ENCODE measurements around the gene ACOXL. TPM values are rescaled to one million over a fixed set of nuclear protein-coding genes. Genes with fewer than 3 reads are reported as not detected.

The ACOXL gene
- total RNA-seq, 5 donors from 2014 or later (not counting 1 experiment from before 2014, with no cell fraction given), result 0.10 TPM; not detected in 4

DNA sequence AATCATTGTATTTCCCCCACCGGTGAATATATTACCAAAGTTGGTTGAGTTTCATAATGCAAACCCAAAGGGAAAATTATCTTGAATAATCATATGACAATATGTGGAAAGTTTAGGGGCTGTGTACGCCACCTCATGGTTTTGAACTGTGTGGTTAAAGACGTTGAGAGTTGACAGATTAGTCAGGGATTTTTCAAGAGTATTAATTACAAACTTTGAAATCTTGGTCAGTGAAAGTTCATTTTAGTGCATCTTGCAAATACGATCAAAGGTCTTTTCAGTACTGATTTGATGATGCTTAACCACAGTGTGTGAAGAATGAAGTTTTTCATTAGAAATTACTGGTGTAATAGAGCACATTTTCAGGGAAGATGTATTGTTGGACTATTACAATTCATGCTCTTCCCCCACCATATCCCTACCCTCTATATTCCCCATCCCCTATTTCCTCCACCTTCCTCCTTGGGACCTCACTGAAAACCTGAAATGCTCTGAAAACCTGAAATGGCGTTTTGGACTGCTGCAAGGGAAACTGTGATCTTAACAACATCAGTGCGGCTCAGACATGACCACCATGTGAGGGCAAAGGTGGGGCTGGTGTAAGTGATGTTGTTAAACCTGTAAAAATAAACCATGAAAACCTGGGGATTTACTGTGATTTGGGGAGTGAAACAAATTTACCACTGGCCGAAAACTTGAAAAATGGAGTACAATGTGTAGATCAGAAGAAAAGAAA, 383.8 kb downstream of the ACOXL start:
- no peaks in the 10 kb centered on the region for H3K9me3 Mint-ChIP-seq
- H3K4me1 Mint-ChIP-seq, result peaks cover 33 to 41% (median 37%) of the 10 kb centered on the region in 3 donors
- 10% methylated on average over 2 of the region's 7 CpGs for WGBS (ENCODE audit: insufficient coverage)
- H3K4me3 Mint-ChIP-seq, result peak overlapping the region in 1 of 3 donors; percentile 37
- ATAC-seq (replicated peaks in 1 of 4) (no peak), DNase-seq (peak in 1 of 35 experiments; percentile 24)
- Histone ChIP-seq H3K27me3 (replicated peaks in 1 of 2; ENCODE audit: control insufficient read depth in 2 of 2, extremely low read depth in 1 of 2, insufficient read depth in 2 of 2, low read length in 1 of 2) (peaks cover 6 to 51% of the 10 kb centered on the region in 2 experiments), H3K9me3 (no peaks in the 10 kb centered on the region), H3K36me3 (ENCODE audit: control insufficient read depth in 2 of 2, extremely low read depth in 1 of 2, insufficient read depth in 1 of 2, low read length in 1 of 2) (no peaks in the 10 kb centered on the region), H3K4me1 (ENCODE audit: control insufficient read depth in 1 of 2, extremely low read depth in 1 of 2, insufficient read depth in 2 of 2, low read length in 2 of 2) (peaks cover 19 to 41% of the 10 kb centered on the region in 2 experiments), H3K4me3 (ENCODE audit: control insufficient read depth in 1 of 2, extremely low read depth in 1 of 2, low read length in 1 of 2) (no peak overlapping the region), H3K27ac (ENCODE audit: low read length) (no peak overlapping the region)
- ChIA-PET CTCF (no interaction called here), POLR2A (no interaction called here)
- no peak overlapping the region for H3K27ac Mint-ChIP-seq
- peaks cover 39 to 61% of the 10 kb centered on the region in 2 donors for H3K27me3 Mint-ChIP-seq
- H3K36me3 Mint-ChIP-seq, result no peaks in the 10 kb centered on the region

DNA sequence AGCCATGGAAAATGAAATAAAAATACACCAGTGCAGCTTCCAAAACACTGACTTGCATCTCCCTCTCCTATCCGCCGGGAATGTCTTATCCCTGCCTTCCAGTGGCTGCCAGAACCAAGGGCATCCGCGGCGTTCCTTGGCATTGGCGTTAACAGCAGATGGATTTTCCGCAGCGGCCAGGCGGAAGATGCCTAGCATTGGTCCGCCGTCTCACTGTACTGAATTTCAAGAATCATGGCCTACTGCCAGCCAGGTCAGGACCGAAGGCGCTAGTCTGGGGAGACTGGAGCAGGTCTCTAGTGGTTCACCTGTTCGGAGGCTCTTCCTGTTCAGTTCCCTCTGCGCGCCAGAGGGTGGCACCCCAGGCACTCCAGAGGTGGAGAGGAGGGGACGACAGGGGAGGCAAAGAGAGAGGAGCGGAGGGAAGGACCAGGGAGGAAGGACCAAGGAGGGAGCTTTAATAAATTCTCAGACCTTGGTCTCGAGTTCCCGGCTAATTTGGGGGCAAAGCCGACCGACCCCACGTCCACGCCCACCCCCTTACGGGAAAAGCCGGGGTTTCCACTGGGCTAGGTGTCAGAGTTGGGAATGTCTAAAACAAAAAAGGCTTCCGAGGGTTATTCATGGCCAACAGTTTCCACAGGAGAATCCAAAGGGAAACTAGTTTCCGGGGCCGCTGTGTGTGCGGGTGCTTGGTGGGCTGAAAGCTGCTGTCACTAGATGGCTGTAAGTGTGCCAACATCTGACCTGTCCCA, 384.6 kb downstream of the ACOXL start:
- ChIA-PET CTCF (no interaction called here), POLR2A (no interaction called here)
- Histone ChIP-seq H3K27ac (ENCODE audit: low read length) (no peak overlapping the region), H3K9me3 (no peaks in the 10 kb centered on the region), H3K36me3 (ENCODE audit: control insufficient read depth in 2 of 2, extremely low read depth in 1 of 2, insufficient read depth in 1 of 2, low read length in 1 of 2) (no peaks in the 10 kb centered on the region), H3K4me3 (ENCODE audit: control insufficient read depth in 1 of 2, extremely low read depth in 1 of 2, low read length in 1 of 2) (peak overlapping the region; percentile 58 to 61), H3K4me1 (ENCODE audit: control insufficient read depth in 1 of 2, extremely low read depth in 1 of 2, insufficient read depth in 2 of 2, low read length in 2 of 2) (peaks cover 16 to 50% of the 10 kb centered on the region in 2 experiments), H3K27me3 (replicated peaks in 1 of 2; ENCODE audit: control insufficient read depth in 2 of 2, extremely low read depth in 1 of 2, insufficient read depth in 2 of 2, low read length in 1 of 2) (peaks cover 6 to 59% of the 10 kb centered on the region in 2 experiments)
- H3K27ac Mint-ChIP-seq, result peak overlapping the region in 1 of 2 donors; percentile 29
- WGBS (ENCODE audit: insufficient coverage), result 15% methylated on average over 22 of the region's 30 CpGs
- DNase-seq (peak in 34 of 35 experiments; percentile 44 to 82 (median 60)), ATAC-seq (replicated peaks in 1 of 4) (peak; percentile 39 to 50 (median 42))
- no peaks in the 10 kb centered on the region for H3K9me3 Mint-ChIP-seq
- H3K36me3 Mint-ChIP-seq, result no peaks in the 10 kb centered on the region
- H3K4me1 Mint-ChIP-seq, result peaks cover 33 to 46% (median 44%) of the 10 kb centered on the region in 3 donors
- peaks cover 39 to 61% of the 10 kb centered on the region in 2 donors for H3K27me3 Mint-ChIP-seq
- H3K4me3 Mint-ChIP-seq, result peak overlapping the region; percentile 77 to 95 (median 79)

DNA sequence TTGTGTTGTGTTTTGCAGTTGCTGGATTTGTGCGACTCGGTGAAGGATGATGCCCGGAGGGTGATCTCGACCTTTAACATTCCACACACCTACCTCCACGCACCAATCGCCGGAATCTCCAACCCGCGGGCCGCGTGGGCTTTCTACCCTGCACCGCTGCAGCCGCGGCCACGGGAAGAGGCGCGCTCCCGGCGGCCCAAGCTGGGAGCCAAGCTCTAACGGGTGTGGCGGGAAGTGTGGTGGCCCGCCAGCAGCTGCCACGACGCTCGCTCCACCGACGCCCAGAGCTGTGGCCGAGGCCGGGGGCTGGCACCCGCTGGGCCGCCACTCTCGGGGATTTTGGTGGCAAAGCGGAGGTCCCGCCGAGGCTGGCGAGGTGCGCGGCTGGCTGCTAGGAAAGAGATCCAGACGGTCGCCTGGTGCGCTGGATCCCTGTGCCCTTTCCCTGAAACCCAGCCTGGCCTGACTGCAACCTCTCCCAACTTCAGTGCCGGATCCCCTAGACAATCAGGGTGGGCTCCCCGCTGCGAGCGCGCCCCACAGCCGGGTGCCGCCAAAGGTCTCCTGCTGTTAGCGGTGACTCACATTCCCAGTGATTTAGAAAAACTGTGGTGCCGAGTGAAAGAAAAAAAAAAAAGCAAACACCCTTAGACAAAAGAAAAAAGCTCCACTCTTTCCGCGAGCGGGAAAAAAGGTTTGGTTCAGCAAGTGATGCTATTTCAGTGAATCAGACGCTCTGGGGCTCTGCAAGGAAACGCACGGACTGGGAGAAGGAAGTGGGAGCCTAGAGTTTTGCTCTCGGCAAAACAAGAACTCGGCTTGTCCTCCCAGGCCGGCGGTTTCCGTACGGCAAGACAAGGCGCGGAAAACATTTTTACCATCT, 385.5 kb downstream of the ACOXL start:
- Histone ChIP-seq H3K27me3 (replicated peaks in 1 of 2; ENCODE audit: control insufficient read depth in 2 of 2, extremely low read depth in 1 of 2, insufficient read depth in 2 of 2, low read length in 1 of 2) (peaks cover 6 to 56% of the 10 kb centered on the region in 2 experiments), H3K9me3 (no peaks in the 10 kb centered on the region), H3K4me1 (ENCODE audit: control insufficient read depth in 1 of 2, extremely low read depth in 1 of 2, insufficient read depth in 2 of 2, low read length in 2 of 2) (peaks cover 13 to 54% of the 10 kb centered on the region in 2 experiments), H3K4me3 (ENCODE audit: control insufficient read depth in 1 of 2, extremely low read depth in 1 of 2, low read length in 1 of 2) (peak overlapping the region; percentile 58 to 61), H3K36me3 (ENCODE audit: control insufficient read depth in 2 of 2, extremely low read depth in 1 of 2, insufficient read depth in 1 of 2, low read length in 1 of 2) (no peaks in the 10 kb centered on the region), H3K27ac (ENCODE audit: low read length) (no peak overlapping the region)
- ChIA-PET CTCF (interaction anchor here (0.6 kb wide), 2 partner anchors 9 to 33 kb away, joined by 3 read pairs; no protein-coding TSS in a partner anchor), POLR2A (no interaction called here)
- no peak for ATAC-seq (replicated peaks in 1 of 4)
- Mint-ChIP-seq H3K9me3 (no peaks in the 10 kb centered on the region), H3K4me1 (peaks cover 33 to 47% (median 44%) of the 10 kb centered on the region in 3 donors), H3K27ac (peak overlapping the region in 1 of 2 donors; percentile 55), H3K36me3 (no peaks in the 10 kb centered on the region), H3K27me3 (peaks cover 34 to 56% of the 10 kb centered on the region in 2 donors), H3K4me3 (peak overlapping the region; percentile 77 to 95 (median 82))
- peak in 14 of 35 experiments; percentile 1 to 44 (median 12) for DNase-seq
- under 1% methylated on average over 56 of the region's 64 CpGs for WGBS (ENCODE audit: insufficient coverage)

DNA sequence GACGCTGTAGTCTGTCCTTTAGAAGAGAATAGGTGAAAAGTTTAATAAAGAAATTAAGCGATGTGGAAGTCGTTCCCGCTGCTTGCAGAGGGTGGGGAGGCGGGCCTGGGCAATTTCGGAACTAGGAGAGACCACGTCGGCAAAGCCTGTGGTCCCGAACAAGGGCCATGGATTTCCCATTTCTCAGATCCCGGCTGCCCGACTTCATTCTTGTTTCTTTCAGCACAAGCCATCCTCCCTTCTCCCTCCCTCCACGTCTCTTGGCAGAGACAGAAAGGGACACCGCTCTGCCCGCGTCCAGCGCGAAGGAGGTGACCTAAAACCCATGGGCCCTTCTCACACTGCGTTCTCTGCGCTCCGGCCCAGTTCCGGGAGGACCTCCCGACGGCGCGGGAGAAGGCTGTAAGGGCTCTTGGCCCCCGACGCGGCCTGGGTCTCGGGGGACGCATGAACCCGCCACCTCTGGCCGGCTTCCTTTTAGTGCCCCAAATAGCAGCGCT, 386.2 kb downstream of the ACOXL start:
- CTCF ChIA-PET, result interaction anchor here (0.6 kb wide), 2 partner anchors 8 to 32 kb away, joined by 3 read pairs; no protein-coding TSS in a partner anchor
- H3K27me3 ChIP-seq (replicated peaks in 1 of 2; ENCODE audit: control insufficient read depth in 2 of 2, extremely low read depth in 1 of 2, insufficient read depth in 2 of 2, low read length in 1 of 2), result peaks cover 6 to 58% of the 10 kb centered on the region in 2 experiments
- POLR2A ChIA-PET, result no interaction called here
- H3K36me3 ChIP-seq (ENCODE audit: control insufficient read depth in 2 of 2, extremely low read depth in 1 of 2, insufficient read depth in 1 of 2, low read length in 1 of 2), result no peaks in the 10 kb centered on the region
- peak overlapping the region; percentile 58 to 61 for H3K4me3 ChIP-seq (ENCODE audit: control insufficient read depth in 1 of 2, extremely low read depth in 1 of 2, low read length in 1 of 2)
- DNase-seq, result peak in 4 of 35 experiments; percentile 6 to 19 (median 16)
- Mint-ChIP-seq H3K4me3 (peak overlapping the region; percentile 77 to 95 (median 82)), H3K9me3 (no peaks in the 10 kb centered on the region), H3K27ac (peak overlapping the region; percentile 11 to 61), H3K4me1 (peaks cover 38 to 48% (median 47%) of the 10 kb centered on the region in 3 donors), H3K36me3 (no peaks in the 10 kb centered on the region), H3K27me3 (peaks cover 27 to 49% of the 10 kb centered on the region in 2 donors)
- ATAC-seq (replicated peaks in 1 of 4), result no peak
- H3K9me3 ChIP-seq, result no peaks in the 10 kb centered on the region
- 3% methylated on average over 29 of the region's 33 CpGs for whole genome bisulfite sequencing (ENCODE audit: insufficient coverage)
- H3K4me1 ChIP-seq (ENCODE audit: control insufficient read depth in 1 of 2, extremely low read depth in 1 of 2, insufficient read depth in 2 of 2, low read length in 2 of 2), result peaks cover 17 to 60% of the 10 kb centered on the region in 2 experiments
- no peak overlapping the region for H3K27ac ChIP-seq (ENCODE audit: low read length)

DNA sequence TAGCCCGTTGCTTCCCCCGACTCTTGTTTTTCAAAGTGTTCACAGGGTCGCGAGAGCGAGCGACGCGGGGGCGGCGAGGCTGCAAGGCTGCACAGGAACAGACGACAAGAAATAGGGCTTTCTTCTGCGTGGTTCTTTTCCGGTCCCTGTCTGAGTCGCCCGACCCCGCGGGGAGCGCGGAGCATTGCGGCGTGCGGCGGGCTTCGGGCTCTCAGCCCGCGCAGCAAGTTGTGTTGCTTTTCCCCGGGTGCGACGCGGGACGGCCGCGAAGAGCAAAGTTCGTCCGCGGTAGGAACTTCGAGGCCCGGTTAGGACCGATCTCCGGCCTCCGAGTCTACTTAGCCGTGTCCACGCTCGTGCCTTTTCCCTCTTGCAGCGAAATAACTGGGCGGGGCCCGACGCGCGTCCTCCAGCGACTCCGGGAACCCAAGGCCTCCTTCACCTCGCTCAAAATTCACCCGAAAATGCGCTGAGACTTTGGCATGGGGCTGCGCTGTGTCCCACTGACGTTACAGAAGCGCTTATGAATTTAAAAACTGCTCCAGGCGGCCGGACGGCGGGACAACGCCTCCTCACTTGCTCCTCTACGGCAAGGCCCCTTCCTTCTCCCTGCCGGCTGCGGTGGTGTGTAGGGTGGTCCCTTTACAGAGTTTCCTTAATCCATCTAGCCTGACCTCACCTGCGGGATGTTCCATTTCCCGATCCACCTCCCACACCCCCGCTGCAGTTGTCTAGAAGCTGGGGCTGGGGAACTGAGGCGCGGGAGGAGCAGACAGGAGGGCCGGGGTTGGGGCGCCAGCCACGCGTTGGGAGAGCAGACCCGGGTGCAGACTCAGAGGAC, 386.8 kb downstream of the ACOXL start:
- H3K9me3 Mint-ChIP-seq, result no peaks in the 10 kb centered on the region
- Histone ChIP-seq H3K4me1 (ENCODE audit: control insufficient read depth in 1 of 2, extremely low read depth in 1 of 2, insufficient read depth in 2 of 2, low read length in 2 of 2) (peaks cover 21 to 63% of the 10 kb centered on the region in 2 experiments), H3K4me3 (ENCODE audit: control insufficient read depth in 1 of 2, extremely low read depth in 1 of 2, low read length in 1 of 2) (peak overlapping the region; percentile 58 to 61), H3K27me3 (replicated peaks in 1 of 2; ENCODE audit: control insufficient read depth in 2 of 2, extremely low read depth in 1 of 2, insufficient read depth in 2 of 2, low read length in 1 of 2) (peaks cover 6 to 60% of the 10 kb centered on the region in 2 experiments), H3K9me3 (no peaks in the 10 kb centered on the region), H3K27ac (ENCODE audit: low read length) (no peak overlapping the region), H3K36me3 (ENCODE audit: control insufficient read depth in 2 of 2, extremely low read depth in 1 of 2, insufficient read depth in 1 of 2, low read length in 1 of 2) (peaks cover 0 to 6% of the 10 kb centered on the region in 2 donors)
- peaks cover 40 to 51% (median 51%) of the 10 kb centered on the region in 3 donors for H3K4me1 Mint-ChIP-seq
- ATAC-seq (replicated peaks in 1 of 4), result no peak
- peaks cover 26 to 46% of the 10 kb centered on the region in 2 donors for H3K27me3 Mint-ChIP-seq
- ChIA-PET POLR2A (no interaction called here), CTCF (interaction anchor here in 1 of 2 donors (0.9 kb wide), 1 partner anchor 36 kb away, joined by 3 read pairs; no protein-coding TSS in a partner anchor)
- WGBS (ENCODE audit: insufficient coverage), result under 1% methylated on average over 58 of the region's 76 CpGs
- peak overlapping the region; percentile 11 to 69 for H3K27ac Mint-ChIP-seq
- peaks cover 2% of the 10 kb centered on the region for H3K36me3 Mint-ChIP-seq
- H3K4me3 Mint-ChIP-seq, result peak overlapping the region; percentile 77 to 95 (median 82)
- DNase-seq, result peak in 21 of 35 experiments; percentile 3 to 54 (median 20)
